ENCODE data around the gene ISL1. TPM values are rescaled to one million over a fixed set of nuclear protein-coding genes. Genes with fewer than 3 reads are reported as not detected.

The ISL1 gene
- total RNA-seq, 2 donors from 2014 or later, result 5.8 to 6.1 TPM

DNA sequence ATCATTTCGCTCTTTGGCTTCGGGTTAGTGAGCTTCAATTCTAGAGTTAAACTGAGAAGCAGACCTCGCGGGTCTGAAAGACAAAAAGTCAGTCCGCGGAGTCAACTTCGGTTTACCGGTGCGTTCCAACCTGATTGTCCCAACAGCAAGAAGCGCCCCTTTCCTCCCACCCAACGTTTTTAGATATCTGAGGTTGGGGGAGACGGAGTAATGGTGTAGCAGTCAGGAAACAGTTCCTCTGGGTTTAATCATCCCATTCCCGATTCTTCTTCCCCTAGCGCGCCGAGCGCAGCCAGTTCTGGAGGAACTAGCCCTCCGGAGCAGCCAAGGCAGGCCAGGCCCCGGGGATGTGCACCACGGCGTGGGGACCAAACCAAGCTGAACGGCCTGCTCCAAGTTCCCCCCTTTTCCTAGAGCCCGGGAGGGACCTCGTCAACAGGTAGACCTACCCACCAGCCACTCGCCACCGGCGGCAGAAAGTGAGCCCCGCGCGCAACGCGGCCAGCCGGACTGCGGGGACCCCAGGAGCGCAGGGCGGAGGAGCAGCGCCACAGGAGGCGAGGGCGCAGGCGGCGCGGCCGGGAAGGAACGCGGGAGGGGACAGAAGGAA, 622 bp upstream of the ISL1 start:
- H3K36me3 ChIP-seq (ENCODE audit: control insufficient read depth, insufficient read depth, low read length), result no peaks in the 10 kb centered on the region
- H3K9me3 ChIP-seq (ENCODE audit: control insufficient read depth, low read length), result no peaks in the 10 kb centered on the region
- H3K4me3 ChIP-seq (ENCODE audit: low read length), result peak overlapping the region; percentile 81
- 0 to 2% methylated on average over 21 to 45 of the region's 45 CpGs for WGBS, 2 experiments (ENCODE audit: insufficient coverage in 1 of 2, insufficient read length in 1 of 2)
- no peak overlapping the region for H3K27ac ChIP-seq (ENCODE audit: low read depth, low read length)
- H3K9ac ChIP-seq (ENCODE audit: extremely low read depth, low read length, poor library complexity, severe bottlenecking), result no peak overlapping the region
- H3K4me1 ChIP-seq (ENCODE audit: control insufficient read depth, insufficient read depth, low read length), result peaks cover 14% of the 10 kb centered on the region
- Mint-ChIP-seq H3K36me3 (ENCODE audit: low read depth) (no peaks in the 10 kb centered on the region), H3K4me3 (peak overlapping the region; percentile 71), H3K27me3 (ENCODE audit: insufficient read depth) (peaks cover 96% of the 10 kb centered on the region), H3K4me1 (peaks cover 80% of the 10 kb centered on the region), H3K27ac (no peak overlapping the region), H3K9me3 (no peaks in the 10 kb centered on the region)
- peaks cover 95% of the 10 kb centered on the region for H3K27me3 ChIP-seq (ENCODE audit: control insufficient read depth, insufficient read depth, low read length, poor library complexity, severe bottlenecking)
- TF ChIP-seq, protein P1, sequence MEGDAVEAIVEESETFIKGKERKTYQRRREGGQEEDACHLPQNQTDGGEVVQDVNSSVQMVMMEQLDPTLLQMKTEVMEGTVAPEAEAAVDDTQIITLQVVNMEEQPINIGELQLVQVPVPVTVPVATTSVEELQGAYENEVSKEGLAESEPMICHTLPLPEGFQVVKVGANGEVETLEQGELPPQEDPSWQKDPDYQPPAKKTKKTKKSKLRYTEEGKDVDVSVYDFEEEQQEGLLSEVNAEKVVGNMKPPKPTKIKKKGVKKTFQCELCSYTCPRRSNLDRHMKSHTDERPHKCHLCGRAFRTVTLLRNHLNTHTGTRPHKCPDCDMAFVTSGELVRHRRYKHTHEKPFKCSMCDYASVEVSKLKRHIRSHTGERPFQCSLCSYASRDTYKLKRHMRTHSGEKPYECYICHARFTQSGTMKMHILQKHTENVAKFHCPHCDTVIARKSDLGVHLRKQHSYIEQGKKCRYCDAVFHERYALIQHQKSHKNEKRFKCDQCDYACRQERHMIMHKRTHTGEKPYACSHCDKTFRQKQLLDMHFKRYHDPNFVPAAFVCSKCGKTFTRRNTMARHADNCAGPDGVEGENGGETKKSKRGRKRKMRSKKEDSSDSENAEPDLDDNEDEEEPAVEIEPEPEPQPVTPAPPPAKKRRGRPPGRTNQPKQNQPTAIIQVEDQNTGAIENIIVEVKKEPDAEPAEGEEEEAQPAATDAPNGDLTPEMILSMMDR (conservative IDR thresholded peaks at IDR 0.05), result no peak
- DNase-seq, result no peak

DNA sequence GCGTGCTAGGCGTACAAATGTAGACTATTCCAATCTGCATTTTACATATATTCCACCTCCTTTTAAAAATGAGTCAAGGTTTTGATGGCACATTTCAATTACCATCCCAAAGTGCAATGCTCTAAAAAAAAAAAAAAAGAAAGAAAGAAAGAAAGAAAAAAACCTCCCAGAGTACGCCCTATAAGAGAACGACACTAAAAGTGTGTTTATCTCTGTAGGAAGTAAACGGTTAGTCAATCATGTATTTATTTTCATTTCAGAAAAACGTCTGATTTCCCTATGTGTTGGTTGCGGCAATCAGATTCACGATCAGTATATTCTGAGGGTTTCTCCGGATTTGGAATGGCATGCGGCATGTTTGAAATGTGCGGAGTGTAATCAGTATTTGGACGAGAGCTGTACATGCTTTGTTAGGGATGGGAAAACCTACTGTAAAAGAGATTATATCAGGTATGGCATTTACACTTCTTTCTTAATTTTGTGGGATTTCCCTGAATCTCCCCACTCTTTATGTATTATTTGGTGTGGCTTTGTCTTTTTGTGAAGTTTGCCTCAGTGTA, 1.1 kb downstream of the ISL1 start:
- 0 to 5% methylated on average over 5 to 12 of the region's 12 CpGs for WGBS, 2 experiments (ENCODE audit: insufficient coverage in 1 of 2, insufficient read length in 1 of 2)
- Histone ChIP-seq H3K9ac (ENCODE audit: extremely low read depth, low read length, poor library complexity, severe bottlenecking) (no peak overlapping the region), H3K27me3 (ENCODE audit: control insufficient read depth, insufficient read depth, low read length, poor library complexity, severe bottlenecking) (peaks cover 94% of the 10 kb centered on the region), H3K36me3 (ENCODE audit: control insufficient read depth, insufficient read depth, low read length) (no peaks in the 10 kb centered on the region), H3K27ac (ENCODE audit: low read depth, low read length) (no peak overlapping the region), H3K4me1 (ENCODE audit: control insufficient read depth, insufficient read depth, low read length) (peaks cover 14% of the 10 kb centered on the region), H3K4me3 (ENCODE audit: low read length) (peak overlapping the region; percentile 81), H3K9me3 (ENCODE audit: control insufficient read depth, low read length) (no peaks in the 10 kb centered on the region)
- Mint-ChIP-seq H3K4me3 (peak overlapping the region; percentile 71), H3K27me3 (ENCODE audit: insufficient read depth) (peaks cover 95% of the 10 kb centered on the region), H3K4me1 (peaks cover 77% of the 10 kb centered on the region), H3K9me3 (no peaks in the 10 kb centered on the region), H3K36me3 (ENCODE audit: low read depth) (no peaks in the 10 kb centered on the region), H3K27ac (no peak overlapping the region)
- TF ChIP-seq, protein P1 (conservative IDR thresholded peaks at IDR 0.05), result no peak
- DNase-seq, result no peak

GRCh38 chr5:51385216-51385615, 2.0 kb downstream of the ISL1 start:
- Histone ChIP-seq H3K4me3 (ENCODE audit: low read length) (no peak overlapping the region), H3K4me1 (ENCODE audit: control insufficient read depth, insufficient read depth, low read length) (peaks cover 17% of the 10 kb centered on the region), H3K27me3 (ENCODE audit: control insufficient read depth, insufficient read depth, low read length, poor library complexity, severe bottlenecking) (peaks cover 93% of the 10 kb centered on the region), H3K9me3 (ENCODE audit: control insufficient read depth, low read length) (no peaks in the 10 kb centered on the region), H3K9ac (ENCODE audit: extremely low read depth, low read length, poor library complexity, severe bottlenecking) (no peak overlapping the region), H3K27ac (ENCODE audit: low read depth, low read length) (no peak overlapping the region), H3K36me3 (ENCODE audit: control insufficient read depth, insufficient read depth, low read length) (no peaks in the 10 kb centered on the region)
- Mint-ChIP-seq H3K4me1 (peaks cover 73% of the 10 kb centered on the region), H3K9me3 (no peaks in the 10 kb centered on the region), H3K36me3 (ENCODE audit: low read depth) (no peaks in the 10 kb centered on the region), H3K27ac (no peak overlapping the region), H3K27me3 (ENCODE audit: insufficient read depth) (peaks cover 94% of the 10 kb centered on the region), H3K4me3 (peak overlapping the region; percentile 71)
- TF ChIP-seq, protein P1 (conservative IDR thresholded peaks at IDR 0.05), result no peak
- no peak for DNase-seq
- 2% methylated on average over 5 of the region's 5 CpGs; no CpG with 5 or more reads in 1 of the 2 experiments for WGBS, 2 experiments (ENCODE audit: insufficient coverage in 1 of 2, insufficient read length in 1 of 2)

All from endodermal cell (in vitro differentiated cells).